CD1c-positive myeloid dendritic cell (primary cell): ENCODE measurements around the gene GNAI1.

Experiments used
- DNase-seq: peaks from one replicate; pipeline ENCODE4 v3.0.0-alpha.2; 2016; ENCODE audit errors: extremely low spot score

GNAI1 gene

GRCh38 chr7:80159802-80160201 lies 25.2 kb downstream of the GNAI1 start:
- DNase-seq: no peak

- DNase-seq: no peak
These were observed 26.8 kb downstream of the GNAI1 start for GRCh38 chr7:80161466-80161865.

GRCh38 chr7:80165177-80165576 lies 30.5 kb downstream of the GNAI1 start:
- DNase-seq: no peak

- no peak for DNase-seq
These were observed 35.8 kb downstream of the GNAI1 start for GRCh38 chr7:80170445-80170844.

- no peak for DNase-seq
These were observed 37.8 kb downstream of the GNAI1 start for GRCh38 chr7:80172387-80172786.

GRCh38 chr7:80175744-80176143 lies 41.1 kb downstream of the GNAI1 start:
- no peak for DNase-seq

GRCh38 chr7:80181411-80181810 lies 46.8 kb downstream of the GNAI1 start:
- no peak for DNase-seq

GRCh38 chr7:80182630-80183276 lies 48.1 kb downstream of the GNAI1 start:
- no peak for DNase-seq

GRCh38 chr7:80183351-80183750 lies 48.7 kb downstream of the GNAI1 start:
- DNase-seq: no peak

- no peak for DNase-seq
These were observed 49.5 kb downstream of the GNAI1 start for GRCh38 chr7:80183900-80184685.

- no peak for DNase-seq
These were observed 50.1 kb downstream of the GNAI1 start for GRCh38 chr7:80184693-80185092.

- no peak for DNase-seq
These were observed 50.9 kb downstream of the GNAI1 start for GRCh38 chr7:80185571-80185970.

GRCh38 chr7:80186721-80187120 lies 52.1 kb downstream of the GNAI1 start:
- no peak for DNase-seq

- DNase-seq: no peak
These were observed 52.6 kb downstream of the GNAI1 start for GRCh38 chr7:80187279-80187678.

GRCh38 chr7:80187727-80188126 lies 53.1 kb downstream of the GNAI1 start:
- no peak for DNase-seq

- no peak for DNase-seq
These were observed 55.0 kb downstream of the GNAI1 start for GRCh38 chr7:80189638-80190037.

- DNase-seq: no peak
These were observed 63.0 kb downstream of the GNAI1 start for GRCh38 chr7:80197627-80198026.

GRCh38 chr7:80199051-80199450 lies 64.4 kb downstream of the GNAI1 start:
- no peak for DNase-seq

- DNase-seq: no peak
These were observed 69.8 kb downstream of the GNAI1 start for GRCh38 chr7:80204454-80204853.

GRCh38 chr7:80204919-80205318 lies 70.3 kb downstream of the GNAI1 start:
- no peak for DNase-seq

GRCh38 chr7:80206763-80207162 lies 72.1 kb downstream of the GNAI1 start:
- no peak for DNase-seq

- no peak for DNase-seq
These were observed 72.9 kb downstream of the GNAI1 start for GRCh38 chr7:80207501-80207900.

- DNase-seq: no peak
These were observed 74.1 kb downstream of the GNAI1 start for GRCh38 chr7:80208700-80209099.

GRCh38 chr7:80210400-80210799 lies 75.8 kb downstream of the GNAI1 start:
- DNase-seq: no peak
